SU-DHL-6 (cell line): Measurements from ENCODE around the gene NFATC3.
"Not testable (repeated sequence)": the region's sequence is repeated elsewhere in the genome, so short reads cannot be mapped to it uniquely, and the experiment has no call there.

Source experiments
- H2AFZ ChIP-seq: fragments of 200-600 bp; sonication (generic); 2 replicates; pipeline ENCODE4 v1.6.1; 2014; ENCODE audit warnings: low read depth, mild to moderate bottlenecking, moderate library complexity, mixed read lengths, antibody characterized with exemption, low read length; ENCODE audit not compliant: severe bottlenecking
- H3F3A ChIP-seq: fragments of 200-600 bp; shearing (Covaris generic); 2 replicates; pipeline ENCODE4 v1.6.0; 2016; ENCODE audit warnings: antibody characterized with exemption, mild to moderate bottlenecking; ENCODE audit not compliant: insufficient read depth
- H3K27ac ChIP-seq: fragments of 200-600 bp; sonication (generic); 2 replicates; pipeline ENCODE4 v1.5.1; 2016; ENCODE audit warnings: low read depth, mild to moderate bottlenecking, low read length, moderate library complexity, mixed read lengths
- H3K27me3 ChIP-seq: fragments of 200-600 bp; sonication (generic), shearing (Covaris generic); 2 replicates; pipeline ENCODE4 v1.6.0; 2014; ENCODE audit warnings: mild to moderate bottlenecking, low read length
- H3K36me3 ChIP-seq: fragments of 200-600 bp; sonication (generic); 2 replicates; pipeline ENCODE4 v1.6.1; 2014; ENCODE audit warnings: mild to moderate bottlenecking, low read length, mixed read lengths
- H3K4me2 ChIP-seq: fragments of 300-600, 200-600 bp; shearing (Covaris generic), sonication (generic); 2 replicates; pipeline ENCODE4 v1.6.0; 2014; ENCODE audit warnings: low read length, low read depth, mild to moderate bottlenecking; ENCODE audit not compliant: poor library complexity, severe bottlenecking
- H3K4me3 ChIP-seq: fragments of 200-600 bp; sonication (generic); 2 replicates; pipeline ENCODE4 v1.5.1; 2014; ENCODE audit warnings: antibody characterized with exemption, low read length, mild to moderate bottlenecking, mixed read lengths; ENCODE audit not compliant: insufficient read depth, poor library complexity, severe bottlenecking
- H3K79me2 ChIP-seq: fragments of 200-600 bp; sonication (generic); 2 replicates; pipeline ENCODE4 v1.6.1; 2014; ENCODE audit warnings: mild to moderate bottlenecking, low read length, moderate library complexity; ENCODE audit not compliant: insufficient read depth
- H3K9ac ChIP-seq: fragments of 200-600 bp; sonication (generic); 2 replicates; pipeline ENCODE4 v1.7.0; 2014; ENCODE audit warnings: mild to moderate bottlenecking, low read length
- H3K9me2 ChIP-seq: fragments of 200-600 bp; sonication (generic); replicated peaks from 2 replicates; pipeline ENCODE4 v1.6.1; 2014; ENCODE audit warnings: low read length; ENCODE audit not compliant: insufficient read depth
- H3K9me3 ChIP-seq: fragments of 200-600 bp; sonication (generic); 2 replicates; pipeline ENCODE4 v1.6.1; 2014; ENCODE audit warnings: low read length, mixed read lengths; ENCODE audit not compliant: insufficient read depth
- H4K20me1 ChIP-seq: fragments of 200-600 bp; sonication (generic); 2 replicates; pipeline ENCODE4 v1.6.1; 2014; ENCODE audit warnings: low read depth, mild to moderate bottlenecking, antibody characterized with exemption, low read length, moderate library complexity, mixed read lengths
- EZH2phosphoT487 ChIP-seq: fragments of 200-600 bp; sonication (generic), shearing (Covaris generic); conservative IDR thresholded peaks from 2 replicates; pipeline ENCODE4 v1.6.1; 2018; ENCODE audit warnings: mild to moderate bottlenecking, antibody characterized with exemption, low read length, moderate library complexity, mixed read lengths
- TF ChIP-seq, protein P1 (sequence below): fragments of 200-600 bp; sonication (generic); IDR thresholded peaks from one replicate; pipeline ENCODE4 v1.5.1; 2017; ENCODE audit warnings: antibody characterized with exemption, mild to moderate bottlenecking, low read length, moderate library complexity; ENCODE audit not compliant: insufficient read depth, poor library complexity, severe bottlenecking

NFATC3 gene

DNA sequence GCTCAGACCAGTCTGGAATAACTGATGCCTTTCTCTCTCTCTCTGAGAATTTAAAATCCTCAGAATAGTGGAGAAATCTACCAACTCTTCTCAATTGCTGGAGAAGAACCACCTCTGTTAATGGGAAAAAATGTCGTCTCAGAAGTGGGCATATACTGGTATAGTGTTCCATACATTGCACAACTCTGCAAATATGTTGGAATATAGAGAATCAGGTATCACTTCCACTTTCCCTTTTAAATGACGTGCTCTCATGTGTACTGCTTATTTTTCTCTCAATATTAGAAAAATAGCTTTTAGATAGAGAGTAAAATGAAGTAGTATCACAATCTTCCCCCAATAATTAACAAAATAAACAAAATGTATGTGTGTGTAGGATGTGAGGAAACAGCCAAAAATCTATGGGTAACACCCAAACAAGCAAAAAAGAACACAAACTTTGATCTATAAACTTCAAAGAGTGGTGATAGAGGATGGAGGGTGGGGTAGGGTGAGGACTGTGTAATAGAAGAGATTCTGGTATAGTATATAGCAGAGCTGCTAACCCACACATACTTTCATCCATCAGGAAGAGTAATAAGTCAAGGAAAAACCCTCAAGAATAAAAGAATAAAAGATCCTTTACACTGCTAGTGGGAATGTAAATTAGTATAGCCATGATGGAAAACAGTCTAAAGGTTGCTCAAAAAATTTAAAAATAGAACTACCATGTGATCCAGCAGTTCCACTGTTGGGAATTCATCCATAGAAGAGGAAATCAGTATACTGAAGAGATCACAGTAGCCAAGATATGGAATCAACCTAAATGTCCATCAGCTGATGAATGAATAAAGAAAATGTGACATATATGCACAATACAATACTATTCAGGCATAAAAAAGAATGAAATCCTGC lies 46.9 kb downstream of the NFATC3 start:
- H3K4me3 ChIP-seq: no peak overlapping the region
- H3K79me2 ChIP-seq: peaks cover 63% of the 10 kb centered on the region
- no peak overlapping the region for H3K4me2 ChIP-seq
- H3F3A ChIP-seq: peaks cover 14% of the 10 kb centered on the region
- H3K9ac ChIP-seq: no peak overlapping the region
- no peaks in the 10 kb centered on the region for H3K27me3 ChIP-seq
- H3K9me2 ChIP-seq: no peaks in the 10 kb centered on the region
- no peak overlapping the region for H3K27ac ChIP-seq
- H2AFZ ChIP-seq: no peak overlapping the region
- peaks cover 6% of the 10 kb centered on the region; the same call in 1 of the 2 replicates for H3K36me3 ChIP-seq
- no peaks in the 10 kb centered on the region for H3K9me3 ChIP-seq
- H4K20me1 ChIP-seq: peaks cover 6% of the 10 kb centered on the region; the same call in 1 of the 2 replicates
- TF ChIP-seq, protein P1, sequence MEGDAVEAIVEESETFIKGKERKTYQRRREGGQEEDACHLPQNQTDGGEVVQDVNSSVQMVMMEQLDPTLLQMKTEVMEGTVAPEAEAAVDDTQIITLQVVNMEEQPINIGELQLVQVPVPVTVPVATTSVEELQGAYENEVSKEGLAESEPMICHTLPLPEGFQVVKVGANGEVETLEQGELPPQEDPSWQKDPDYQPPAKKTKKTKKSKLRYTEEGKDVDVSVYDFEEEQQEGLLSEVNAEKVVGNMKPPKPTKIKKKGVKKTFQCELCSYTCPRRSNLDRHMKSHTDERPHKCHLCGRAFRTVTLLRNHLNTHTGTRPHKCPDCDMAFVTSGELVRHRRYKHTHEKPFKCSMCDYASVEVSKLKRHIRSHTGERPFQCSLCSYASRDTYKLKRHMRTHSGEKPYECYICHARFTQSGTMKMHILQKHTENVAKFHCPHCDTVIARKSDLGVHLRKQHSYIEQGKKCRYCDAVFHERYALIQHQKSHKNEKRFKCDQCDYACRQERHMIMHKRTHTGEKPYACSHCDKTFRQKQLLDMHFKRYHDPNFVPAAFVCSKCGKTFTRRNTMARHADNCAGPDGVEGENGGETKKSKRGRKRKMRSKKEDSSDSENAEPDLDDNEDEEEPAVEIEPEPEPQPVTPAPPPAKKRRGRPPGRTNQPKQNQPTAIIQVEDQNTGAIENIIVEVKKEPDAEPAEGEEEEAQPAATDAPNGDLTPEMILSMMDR: no peak
- TF ChIP-seq EZH2phosphoT487: no peak

DNA sequence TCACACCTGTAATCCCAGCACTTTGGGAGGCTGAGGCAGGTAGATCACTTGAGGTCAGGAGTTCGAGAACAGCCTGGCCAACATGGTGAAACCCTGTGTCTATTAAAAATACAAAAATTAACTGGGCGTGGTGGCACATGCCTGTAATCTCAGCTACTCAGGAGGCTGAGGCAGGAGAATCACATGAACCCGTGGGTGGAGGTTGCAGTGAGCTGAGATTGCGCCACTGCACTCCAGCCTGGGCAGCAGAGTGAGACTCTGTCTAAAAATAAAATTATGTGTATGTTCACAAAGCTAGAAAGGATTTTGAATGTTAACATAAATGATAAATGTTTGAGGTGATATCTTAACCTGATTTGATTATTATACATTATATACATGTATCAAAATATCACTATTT lies 47.8 kb downstream of the NFATC3 start:
- H3K27ac ChIP-seq, H3K9me2 ChIP-seq, H4K20me1 ChIP-seq, H3K9ac ChIP-seq, H2AFZ ChIP-seq, H3K27me3 ChIP-seq, H3F3A ChIP-seq, H3K4me2 ChIP-seq, H3K36me3 ChIP-seq, H3K9me3 ChIP-seq, H3K4me3 ChIP-seq: not testable (repeated sequence)
- H3K79me2 ChIP-seq: peaks cover 63% of the 10 kb centered on the region

DNA sequence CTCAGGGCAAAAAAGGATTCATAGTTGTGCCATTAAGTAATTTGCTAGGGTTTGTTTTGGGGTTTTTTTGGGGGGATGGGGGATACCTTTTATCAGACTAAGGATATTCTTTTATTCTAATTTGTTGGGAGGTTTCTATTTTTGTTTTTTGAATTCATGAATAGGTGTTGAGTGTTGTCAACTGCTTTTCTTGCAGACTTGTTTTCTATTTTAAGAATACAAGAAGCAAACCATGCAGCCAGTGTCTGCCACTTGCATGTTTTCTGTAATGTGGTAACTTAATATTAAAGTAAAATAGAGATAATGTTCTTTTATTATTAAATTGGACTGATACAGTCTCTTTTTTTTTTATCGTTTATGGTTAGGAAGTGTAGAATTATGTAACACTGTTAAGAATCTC lies 49.5 kb downstream of the NFATC3 start:
- no peak overlapping the region for H3K4me3 ChIP-seq

More for the DNA sequence above, 49.5 kb downstream of the NFATC3 start:
- TF ChIP-seq, protein P1: no peak
- no peak for TF ChIP-seq EZH2phosphoT487
- H2AFZ ChIP-seq: no peak overlapping the region
- no peaks in the 10 kb centered on the region for H3K9me3 ChIP-seq
- no peak overlapping the region for H3K27ac ChIP-seq
- no peak overlapping the region for H3K9ac ChIP-seq
- H4K20me1 ChIP-seq: no peaks in the 10 kb centered on the region
- no peaks in the 10 kb centered on the region for H3K27me3 ChIP-seq
- no peak overlapping the region for H3K4me2 ChIP-seq
- H3K36me3 ChIP-seq: no peaks in the 10 kb centered on the region; the same call in 1 of the 2 replicates
- no peaks in the 10 kb centered on the region for H3F3A ChIP-seq
- H3K9me2 ChIP-seq: no peaks in the 10 kb centered on the region
- H3K79me2 ChIP-seq: peaks cover 57% of the 10 kb centered on the region
